Mononuclear cell (primary cell): ENCODE measurements around the gene OR52B6. TPM values are rescaled to one million over a fixed set of nuclear protein-coding genes. Genes with fewer than 3 reads are reported as not detected.

Source experiments
- H3K27me3 ChIP-seq: 2 replicates; pipeline ENCODE4 v1.6.0; 2011; ENCODE audit warnings: low read length, control low read depth; ENCODE audit not compliant: insufficient read depth
- H3K4me1 ChIP-seq: 2 replicates; pipeline ENCODE4 v1.5.1; 2011; ENCODE audit warnings: mild to moderate bottlenecking, low read length, control low read depth; ENCODE audit not compliant: insufficient read depth
- H3K4me3 ChIP-seq: 2 replicates; pipeline ENCODE4 v1.5.1; 2011; ENCODE audit warnings: mild to moderate bottlenecking, low read length, moderate library complexity
- H3K9me3 ChIP-seq: 2 replicates; pipeline ENCODE4 v1.5.1; 2011; ENCODE audit warnings: low read depth, mild to moderate bottlenecking, control low read depth, low read length
- total RNA-seq: library from RNA; depleted of rRNA; stranded (reverse); fragments of >200 nt; gene quantifications from one replicate; pipeline ENCODE4 v1.2.3, GENCODE V29; 2012

OR52B6 gene, protein sequence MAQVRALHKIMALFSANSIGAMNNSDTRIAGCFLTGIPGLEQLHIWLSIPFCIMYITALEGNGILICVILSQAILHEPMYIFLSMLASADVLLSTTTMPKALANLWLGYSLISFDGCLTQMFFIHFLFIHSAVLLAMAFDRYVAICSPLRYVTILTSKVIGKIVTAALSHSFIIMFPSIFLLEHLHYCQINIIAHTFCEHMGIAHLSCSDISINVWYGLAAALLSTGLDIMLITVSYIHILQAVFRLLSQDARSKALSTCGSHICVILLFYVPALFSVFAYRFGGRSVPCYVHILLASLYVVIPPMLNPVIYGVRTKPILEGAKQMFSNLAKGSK
- total RNA-seq, result not detected

DNA sequence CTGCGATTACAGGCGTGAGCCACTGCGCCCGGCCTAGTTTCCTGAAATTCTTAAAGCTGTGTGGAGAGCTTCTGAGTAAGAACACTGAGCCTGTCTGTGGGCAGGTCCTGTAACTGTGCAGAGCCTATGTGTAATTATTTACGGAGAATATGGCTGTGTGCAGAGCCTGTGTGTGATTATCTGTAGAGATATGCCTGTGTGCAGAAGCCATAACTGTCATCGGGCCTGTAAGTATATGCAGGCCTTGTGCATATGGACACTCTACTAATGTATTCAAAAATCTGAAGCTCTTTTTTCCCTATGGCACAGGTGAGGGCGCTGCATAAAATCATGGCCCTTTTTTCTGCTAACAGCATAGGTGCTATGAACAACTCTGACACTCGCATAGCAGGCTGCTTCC is at the start of gene OR52B6:
TSS of gene OR52B6 (plus strand) at position 301 of the 400 bp plus-strand sequence. CDS start at position 301, 0 bp downstream.
- Histone ChIP-seq H3K9me3 (no peaks in the 10 kb centered on the region), H3K4me1 (no peaks in the 10 kb centered on the region), H3K4me3 (no peak within 1 kb of the TSS), H3K27me3 (no peaks in the 10 kb centered on the region)

DNA sequence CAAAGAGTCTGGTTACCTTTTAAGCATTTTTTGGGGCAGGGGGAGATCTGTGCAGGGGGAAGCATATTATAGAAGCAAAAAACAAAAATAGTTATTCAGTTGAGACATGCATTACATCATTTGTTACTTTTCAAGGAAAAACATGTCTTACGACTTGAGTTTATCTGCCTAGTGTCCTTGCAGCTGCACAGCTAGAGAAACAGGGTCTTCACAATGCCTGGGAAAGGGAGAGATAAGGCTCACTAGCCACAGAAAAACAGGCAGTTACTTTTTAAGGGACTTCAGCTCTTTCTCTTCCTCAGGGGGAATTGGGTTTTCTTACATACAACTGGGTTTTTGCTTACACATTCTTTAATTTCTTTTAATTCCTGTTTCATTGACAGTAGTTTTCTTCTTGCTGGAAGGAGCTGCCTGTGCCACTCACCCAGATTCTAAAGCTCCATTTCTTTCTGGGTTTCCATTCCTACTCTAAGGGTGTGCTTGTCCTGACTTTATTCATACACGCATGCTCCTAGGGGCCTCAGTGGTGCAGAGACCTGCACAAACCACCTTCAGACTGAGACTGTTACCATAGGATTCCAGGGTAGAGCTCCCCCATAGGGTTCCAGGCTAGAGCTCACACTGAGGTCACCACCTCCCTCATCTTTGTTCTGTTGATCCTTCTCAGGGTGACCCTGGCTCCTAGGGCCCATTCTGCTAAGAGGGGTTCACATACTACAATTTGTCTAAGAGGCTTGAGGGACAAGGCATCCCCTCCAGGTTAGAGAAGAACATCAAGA is 49.4 kb upstream of the OR52B6 start:
- no peaks in the 10 kb centered on the region for H3K27me3 ChIP-seq
- no peaks in the 10 kb centered on the region for H3K9me3 ChIP-seq
- no peaks in the 10 kb centered on the region for H3K4me1 ChIP-seq
- H3K4me3 ChIP-seq, result no peak overlapping the region

DNA sequence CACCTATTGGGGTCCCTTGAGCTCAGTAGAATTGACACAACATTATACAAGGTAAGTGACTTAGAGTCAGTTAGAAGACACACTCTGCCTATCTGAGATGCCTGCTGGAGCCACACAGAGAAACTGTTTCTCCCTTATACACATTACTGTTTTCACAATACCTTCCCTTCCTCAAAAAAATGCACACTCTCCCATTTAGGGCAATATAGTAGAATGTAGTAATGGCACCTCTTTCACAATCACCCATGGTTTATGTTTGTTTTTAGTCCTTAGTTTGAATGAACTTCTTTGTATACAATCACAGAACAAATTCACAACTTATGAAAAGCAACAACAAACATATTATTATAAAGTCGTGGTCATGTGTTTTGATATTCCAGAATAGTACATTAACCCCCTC is 46.6 kb upstream of the OR52B6 start:
- Histone ChIP-seq H3K4me3 (no peak overlapping the region), H3K9me3 (peaks cover 6% of the 10 kb centered on the region), H3K4me1 (no peaks in the 10 kb centered on the region), H3K27me3 (no peaks in the 10 kb centered on the region)

GRCh38 chr11:5536482-5536881 is 44.2 kb upstream of the OR52B6 start:
- Histone ChIP-seq H3K4me1 (no peaks in the 10 kb centered on the region), H3K27me3 (no peaks in the 10 kb centered on the region), H3K9me3 (peaks cover 6% of the 10 kb centered on the region), H3K4me3 (no peak overlapping the region)

DNA sequence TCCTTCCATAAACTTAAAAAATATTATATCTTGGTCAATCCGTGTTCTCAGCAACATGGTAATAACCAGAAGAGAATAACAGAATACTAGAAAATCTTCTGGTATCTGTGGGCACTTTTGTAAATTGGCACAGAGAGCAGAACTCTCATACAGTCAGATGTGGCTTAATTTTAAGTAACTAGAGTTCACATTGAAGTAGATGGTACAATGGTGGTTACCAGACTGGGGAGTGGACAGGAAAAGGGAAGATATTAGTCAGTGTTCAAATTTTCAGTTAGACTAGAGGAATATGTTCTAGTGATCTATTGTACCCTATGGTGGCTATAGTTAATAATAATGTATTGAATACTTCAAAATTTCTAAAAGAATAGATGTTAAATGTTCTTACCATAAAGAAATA is 39.2 kb upstream of the OR52B6 start:
- Histone ChIP-seq H3K4me3 (no peak overlapping the region), H3K9me3 (peaks cover 5% of the 10 kb centered on the region), H3K27me3 (no peaks in the 10 kb centered on the region), H3K4me1 (no peaks in the 10 kb centered on the region)

DNA sequence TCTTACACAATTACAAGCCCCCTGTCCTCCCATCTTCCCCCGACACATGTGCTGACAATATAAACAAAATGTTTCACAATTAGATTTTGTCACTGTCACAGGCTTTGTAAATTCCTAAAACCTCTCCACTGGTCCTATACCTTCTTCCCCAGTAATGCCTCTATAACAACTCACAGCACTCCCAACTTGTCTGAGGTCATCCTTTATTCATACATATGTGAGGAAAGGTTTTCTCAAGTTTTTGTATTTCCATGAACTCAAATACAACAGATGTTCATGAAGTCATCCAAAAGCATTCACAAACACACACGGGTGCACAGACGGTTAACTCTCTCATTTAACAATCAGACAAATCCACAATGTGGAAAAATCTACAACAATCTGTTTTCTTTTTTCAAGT is 34.2 kb upstream of the OR52B6 start:
- Histone ChIP-seq H3K4me3 (no peak overlapping the region), H3K27me3 (no peaks in the 10 kb centered on the region), H3K9me3 (no peaks in the 10 kb centered on the region), H3K4me1 (no peaks in the 10 kb centered on the region)

- H3K9me3 ChIP-seq, result no peaks in the 10 kb centered on the region
- H3K4me3 ChIP-seq, result no peak overlapping the region
- H3K4me1 ChIP-seq, result no peaks in the 10 kb centered on the region
- no peaks in the 10 kb centered on the region for H3K27me3 ChIP-seq
These were observed 32.7 kb upstream of the OR52B6 start for GRCh38 chr11:5547982-5548381.

DNA sequence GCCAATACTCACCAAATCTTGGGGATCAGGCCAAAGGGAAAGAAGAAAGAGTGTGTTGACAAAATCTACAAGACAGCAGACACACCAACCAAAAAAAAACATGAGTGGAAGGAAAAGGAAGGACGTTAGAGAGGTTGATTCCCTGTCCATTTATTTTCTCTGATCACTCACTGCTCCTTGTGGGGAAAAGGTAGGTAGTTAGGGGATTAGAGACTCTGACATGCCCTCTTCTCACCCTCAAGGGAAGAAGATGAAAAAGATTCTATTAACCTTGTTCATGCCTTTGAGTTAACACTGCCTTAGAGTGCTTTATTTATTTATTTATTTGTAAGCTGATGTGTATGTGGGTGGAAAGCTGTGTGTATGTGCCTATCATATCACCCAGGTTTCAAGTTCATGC is 32.2 kb upstream of the OR52B6 start, which contains the start of gene OR52H1:
TSS of gene OR52H1 (minus strand) at position 101 of the 400 bp plus-strand sequence. CDS start 3,035 bp downstream, outside the sequence.
- H3K27me3 ChIP-seq, result no peaks in the 10 kb centered on the region
- no peaks in the 10 kb centered on the region for H3K9me3 ChIP-seq
- H3K4me3 ChIP-seq, result no peak within 1 kb of the TSS
- H3K4me1 ChIP-seq, result no peaks in the 10 kb centered on the region

- H3K27me3 ChIP-seq, result no peaks in the 10 kb centered on the region
- H3K4me3 ChIP-seq, result no peak overlapping the region
- H3K9me3 ChIP-seq, result no peaks in the 10 kb centered on the region
- no peaks in the 10 kb centered on the region for H3K4me1 ChIP-seq
These were observed 30.1 kb upstream of the OR52B6 start for GRCh38 chr11:5550440-5551095.

GRCh38 chr11:5553343-5553742 is 27.3 kb upstream of the OR52B6 start:
- H3K4me1 ChIP-seq, result no peaks in the 10 kb centered on the region
- H3K4me3 ChIP-seq, result no peak overlapping the region
- H3K27me3 ChIP-seq, result no peaks in the 10 kb centered on the region
- H3K9me3 ChIP-seq, result no peaks in the 10 kb centered on the region

GRCh38 chr11:5556596-5557188 is 24.0 kb upstream of the OR52B6 start:
- H3K9me3 ChIP-seq, result no peaks in the 10 kb centered on the region
- no peaks in the 10 kb centered on the region for H3K4me1 ChIP-seq
- H3K27me3 ChIP-seq, result no peaks in the 10 kb centered on the region
- H3K4me3 ChIP-seq, result no peak overlapping the region

DNA sequence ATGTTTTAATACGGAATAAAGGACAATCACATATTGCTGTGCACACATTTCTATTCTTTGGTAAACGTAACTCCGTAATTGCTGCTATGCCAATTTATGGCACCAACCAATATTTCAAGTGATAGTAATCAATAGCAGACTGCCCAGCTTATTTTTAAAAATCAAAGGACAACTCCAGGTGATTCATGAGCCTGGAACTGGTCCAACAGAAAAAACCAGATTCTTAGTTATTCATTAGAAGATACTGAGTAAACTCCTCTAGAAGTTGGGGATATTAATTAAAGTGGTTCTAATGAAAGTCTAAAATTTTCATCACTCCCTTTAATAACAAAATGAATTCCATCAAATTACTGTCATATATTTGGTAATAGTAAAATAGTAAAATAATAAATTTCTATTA is 22.9 kb upstream of the OR52B6 start:
- H3K9me3 ChIP-seq, result no peaks in the 10 kb centered on the region

DNA sequence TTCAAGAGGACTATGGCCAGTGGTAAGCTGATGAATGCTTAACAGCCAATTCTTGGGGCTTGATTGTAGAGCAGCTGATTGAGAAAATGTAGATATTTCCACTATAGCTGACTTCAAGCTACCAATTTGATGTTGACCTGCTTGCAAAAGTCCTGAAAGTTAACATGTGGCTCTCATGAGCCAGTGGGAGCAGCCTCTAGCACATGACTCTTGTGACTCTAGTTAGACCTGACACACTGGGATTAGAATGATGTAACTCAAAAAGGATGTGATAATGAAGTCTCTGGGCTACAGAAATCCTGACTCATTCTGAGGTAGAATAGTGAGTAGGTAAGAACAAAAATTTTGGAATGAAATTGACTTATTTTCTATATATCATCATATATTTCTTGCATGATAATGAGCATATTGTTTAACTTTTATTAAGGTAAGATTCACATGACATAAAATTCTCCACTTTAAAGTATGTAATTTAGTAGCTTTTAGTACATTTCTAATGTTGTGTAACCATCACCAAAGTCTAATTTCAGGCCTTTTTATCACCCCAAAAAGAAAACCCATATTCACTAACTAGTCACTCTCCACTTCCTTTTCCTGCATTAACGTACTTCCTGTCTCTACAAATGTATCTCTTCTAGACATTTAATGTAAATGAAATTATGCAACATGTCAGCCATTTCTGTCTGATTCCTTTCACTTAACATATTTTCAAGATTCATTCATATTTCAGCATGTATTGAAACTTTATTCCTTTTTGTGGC is 16.2 kb upstream of the OR52B6 start:
- no peaks in the 10 kb centered on the region for H3K27me3 ChIP-seq
- H3K9me3 ChIP-seq, result no peaks in the 10 kb centered on the region
- H3K4me1 ChIP-seq, result no peaks in the 10 kb centered on the region
- no peak overlapping the region for H3K4me3 ChIP-seq

More for the DNA sequence above, 22.9 kb upstream of the OR52B6 start:
- H3K27me3 ChIP-seq, result no peaks in the 10 kb centered on the region
- H3K4me1 ChIP-seq, result no peaks in the 10 kb centered on the region
- H3K4me3 ChIP-seq, result no peak overlapping the region

GRCh38 chr11:5574654-5575053 is 6.0 kb upstream of the OR52B6 start:
- H3K27me3 ChIP-seq, result no peaks in the 10 kb centered on the region

More at GRCh38 chr11:5574654-5575053, 6.0 kb upstream of the OR52B6 start:
- Histone ChIP-seq H3K4me3 (no peak overlapping the region), H3K9me3 (no peaks in the 10 kb centered on the region), H3K4me1 (no peaks in the 10 kb centered on the region)
